Trophoblast cell (in vitro differentiated cells and primary cell): Measurements from ENCODE around the gene ASPN.

ENCODE experiments used
- DNase-seq, 2 donors: peaks; one replicate each; pipeline ENCODE4 v3.0.0-alpha.2; 2016
- H2AFZ ChIP-seq: 2 replicates; pipeline ENCODE4 v1.6.1; 2013; ENCODE audit warnings: low read length, moderate library complexity, mild to moderate bottlenecking; ENCODE audit not compliant: insufficient read depth, poor library complexity
- H2AK5ac ChIP-seq: 2 replicates; pipeline ENCODE4 v1.6.1; 2013; ENCODE audit warnings: mild to moderate bottlenecking, low read length
- H2BK120ac ChIP-seq: 2 replicates; pipeline ENCODE4 v1.6.1; 2013; ENCODE audit warnings: low read length, mild to moderate bottlenecking, moderate library complexity; ENCODE audit not compliant: insufficient read depth, poor library complexity
- H2BK12ac ChIP-seq: 2 replicates; pipeline ENCODE4 v1.6.1; 2013; ENCODE audit warnings: mild to moderate bottlenecking, low read length, moderate library complexity
- H2BK5ac ChIP-seq: 2 replicates; pipeline ENCODE4 v1.6.1; 2013; ENCODE audit warnings: low read length, low read depth, moderate library complexity, mild to moderate bottlenecking; ENCODE audit not compliant: poor library complexity
- H3K14ac ChIP-seq: 2 replicates; pipeline ENCODE4 v1.6.1; 2013; ENCODE audit warnings: mild to moderate bottlenecking, low read length
- H3K18ac ChIP-seq: 2 replicates; pipeline ENCODE4 v1.6.1; 2013; ENCODE audit warnings: mild to moderate bottlenecking, low read length
- H3K23ac ChIP-seq: 2 replicates; pipeline ENCODE4 v1.6.1; 2013; ENCODE audit warnings: low read length
- H3K27ac ChIP-seq: 2 replicates; pipeline ENCODE4 v1.5.1; 2013; ENCODE audit warnings: low read depth, mild to moderate bottlenecking, inconsistent platforms, low read length, moderate library complexity
- H3K27me3 ChIP-seq: 2 replicates; pipeline ENCODE4 v1.6.1; 2013; ENCODE audit warnings: inconsistent platforms, mild to moderate bottlenecking, low read length, moderate library complexity; ENCODE audit not compliant: insufficient read depth
- H3K36me3 ChIP-seq, 2 experiments: 1 replicate in 1 of 2; 2 replicates in 1 of 2; pipeline ENCODE4 v1.6.1; 2013; ENCODE audit warnings: low read length in 2 of 2, mild to moderate bottlenecking in 2 of 2, moderate library complexity in 1 of 2; ENCODE audit not compliant: insufficient read depth in 2 of 2, control insufficient read depth in 1 of 2
- H3K4ac ChIP-seq: 2 replicates; pipeline ENCODE4 v1.6.1; 2013; ENCODE audit warnings: low read depth, mild to moderate bottlenecking, low read length, moderate library complexity
- H3K4me1 ChIP-seq, 2 experiments: 1 replicate in 1 of 2; 2 replicates in 1 of 2; pipeline ENCODE4 v1.6.1; 2013; ENCODE audit warnings: low read length in 2 of 2, mild to moderate bottlenecking in 2 of 2, moderate library complexity in 1 of 2; ENCODE audit not compliant: insufficient read depth in 2 of 2, control insufficient read depth in 1 of 2
- H3K4me2 ChIP-seq: 2 replicates; pipeline ENCODE4 v1.6.1; 2013; ENCODE audit warnings: inconsistent platforms, mild to moderate bottlenecking, low read length, moderate library complexity
- H3K4me3 ChIP-seq: 2 replicates; pipeline ENCODE4 v1.5.1; 2013; ENCODE audit warnings: mild to moderate bottlenecking, low read depth, low read length, inconsistent platforms
- H3K79me1 ChIP-seq: one replicate; pipeline ENCODE4 v1.6.1; 2013; ENCODE audit warnings: low read length
- H3K79me2 ChIP-seq: 2 replicates; pipeline ENCODE4 v1.6.1; 2013; ENCODE audit warnings: low read length, mild to moderate bottlenecking; ENCODE audit not compliant: control insufficient read depth, insufficient read depth, poor library complexity
- H3K9ac ChIP-seq: 2 replicates; pipeline ENCODE4 v1.6.1; 2013; ENCODE audit warnings: mild to moderate bottlenecking, low read length
- H3K9me3 ChIP-seq: 2 replicates; pipeline ENCODE4 v1.6.1; 2013; ENCODE audit warnings: low read depth, mild to moderate bottlenecking, control low read depth, inconsistent platforms, low read length; ENCODE audit not compliant: insufficient read depth
- H4K12ac ChIP-seq: 2 replicates; pipeline ENCODE4 v1.6.1; 2013; ENCODE audit warnings: low read depth, mild to moderate bottlenecking, low read length, moderate library complexity
- H4K8ac ChIP-seq: 2 replicates; pipeline ENCODE4 v1.6.1; 2013; ENCODE audit warnings: low read depth, mild to moderate bottlenecking, low read length, moderate library complexity
- H4K91ac ChIP-seq: one replicate; pipeline ENCODE4 v1.6.1; 2013; ENCODE audit warnings: low read depth, mild to moderate bottlenecking, low read length, moderate library complexity
- WGBS: extraction: QIAGEN DNeasy Blood & Tissue Kit; methylation state at CpG from one replicate; pipeline ENCODE4 v1.1.7; 2013; ENCODE audit warnings: missing lambda C conversion rate; ENCODE audit not compliant: insufficient read length, insufficient coverage; ENCODE audit errors: extremely low coverage; 5-methylcytosine and 5-hydroxymethylcytosine counted together

The ASPN gene

DNA sequence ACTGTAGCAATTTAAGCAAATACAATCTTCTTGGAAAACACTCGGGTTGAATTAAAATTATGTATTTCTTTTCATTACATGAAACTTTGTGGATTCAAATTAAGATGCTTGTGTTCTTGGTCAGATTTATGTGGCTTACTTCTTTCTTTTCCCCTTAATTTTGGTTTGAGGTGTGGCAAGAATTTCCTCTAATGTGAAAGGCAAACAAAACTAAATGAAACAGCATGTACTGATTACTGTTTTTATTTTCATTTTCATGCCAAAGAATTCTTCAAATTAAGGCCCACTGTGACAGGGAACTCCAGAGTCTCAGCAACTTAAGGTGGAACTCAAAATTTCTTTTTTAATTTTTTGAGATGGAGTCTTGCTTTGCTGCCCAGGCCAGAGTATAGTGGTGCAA lies 58.0 kb downstream of the ASPN start, which contains the start of gene OMD:
Gene OMD, minus strand, starts transcription at position 132 of the 400 bp plus-strand sequence. CDS start 6,913 bp downstream, outside the sequence.
- Histone ChIP-seq H2AK5ac (no peak within 1 kb of the TSS), H3K18ac (no peak within 1 kb of the TSS), H3K14ac (no peak within 1 kb of the TSS), H2BK12ac (no peak within 1 kb of the TSS), H3K4me3 (no peak within 1 kb of the TSS), H3K4ac (no peak within 1 kb of the TSS), H2BK5ac (no peak within 1 kb of the TSS), H3K79me1 (no peaks in the 10 kb centered on the region), H3K79me2 (no peaks in the 10 kb centered on the region), H2BK120ac (no peak within 1 kb of the TSS), H4K12ac (no peak within 1 kb of the TSS), H3K27ac (no peak within 1 kb of the TSS), H3K4me2 (no peak within 1 kb of the TSS), H3K4me1 (no peaks in the 10 kb centered on the region), H3K9me3 (no peaks in the 10 kb centered on the region), H2AFZ (no peak within 1 kb of the TSS), H3K23ac (no peak within 1 kb of the TSS), H4K91ac (no peak within 1 kb of the TSS), H3K36me3 (no peaks in the 10 kb centered on the region), H3K27me3 (no peaks in the 10 kb centered on the region), H3K9ac (no peak within 1 kb of the TSS), H4K8ac (no peak within 1 kb of the TSS)
- no peak for DNase-seq
- no CpG with 5 or more reads among the region's 1 CpG for WGBS

DNA sequence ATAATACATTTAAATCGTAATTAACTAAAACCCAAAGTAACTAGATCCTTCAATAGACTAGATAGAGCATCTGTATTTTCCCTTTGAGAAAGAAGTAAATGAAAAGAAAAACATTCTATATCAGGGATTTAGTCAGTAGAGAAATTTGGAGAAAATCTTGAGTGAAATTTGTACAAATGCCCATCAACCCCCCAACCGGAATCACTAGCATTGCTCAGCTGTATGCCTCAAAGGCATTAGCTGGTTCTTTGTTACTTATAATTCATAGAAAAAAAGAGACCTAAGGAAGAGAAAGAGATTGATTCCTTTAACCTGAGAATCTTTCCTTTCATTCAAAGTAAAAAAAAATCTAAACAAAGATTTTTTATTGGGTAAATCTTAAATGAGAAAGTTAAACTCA lies 58.7 kb downstream of the ASPN start:
- Histone ChIP-seq H3K9ac (no peak overlapping the region), H2BK5ac (no peak overlapping the region), H2AFZ (no peak overlapping the region), H3K4me3 (no peak overlapping the region), H2AK5ac (no peak overlapping the region), H3K4ac (no peak overlapping the region), H3K4me1 (no peaks in the 10 kb centered on the region), H4K12ac (no peak overlapping the region), H4K8ac (no peak overlapping the region), H2BK120ac (no peak overlapping the region), H4K91ac (no peak overlapping the region), H2BK12ac (no peak overlapping the region), H3K9me3 (no peaks in the 10 kb centered on the region), H3K79me2 (no peaks in the 10 kb centered on the region), H3K18ac (no peak overlapping the region), H3K4me2 (no peak overlapping the region), H3K27me3 (no peaks in the 10 kb centered on the region), H3K14ac (no peak overlapping the region), H3K36me3 (no peaks in the 10 kb centered on the region), H3K79me1 (no peaks in the 10 kb centered on the region), H3K27ac (no peak overlapping the region), H3K23ac (no peak overlapping the region)
- no CpG with 5 or more reads among the region's 2 CpGs for WGBS
- DNase-seq, result no peak

DNA sequence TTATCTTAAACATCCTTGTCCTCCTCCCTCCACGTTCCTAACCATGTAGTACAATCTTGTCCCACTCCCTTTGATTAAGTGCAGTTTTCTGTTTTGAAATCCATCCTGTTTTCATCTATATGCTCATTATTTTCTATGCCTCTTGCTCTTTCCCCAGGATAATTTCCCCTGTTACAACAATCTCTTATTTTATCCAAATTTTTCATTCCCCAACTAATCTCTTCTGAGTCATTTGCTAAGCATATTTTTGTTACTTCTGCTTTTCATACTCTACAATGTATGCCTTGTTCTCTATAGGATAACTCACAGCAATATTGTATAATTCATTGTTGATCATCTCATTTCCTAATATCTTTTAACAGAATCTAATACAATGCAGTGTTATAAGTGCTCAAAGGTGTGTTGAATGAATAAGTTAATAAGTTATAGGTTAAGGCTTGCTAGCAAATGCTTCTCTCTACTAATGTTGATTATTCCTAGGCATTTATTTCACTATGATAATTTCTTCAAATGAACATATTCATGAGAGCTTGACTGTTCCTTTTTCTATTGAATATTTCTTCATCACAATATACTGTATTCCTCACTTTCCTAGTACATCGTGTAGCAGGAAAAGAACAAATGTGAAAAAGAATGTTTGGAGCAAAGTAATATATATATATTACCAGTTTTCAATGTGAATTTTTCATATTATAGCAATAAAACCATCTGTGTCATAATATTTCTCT lies 59.5 kb downstream of the ASPN start:
- WGBS, result no CpG with 5 or more reads among the region's 2 CpGs
- Histone ChIP-seq H3K4ac (no peak overlapping the region), H3K18ac (no peak overlapping the region), H2BK5ac (no peak overlapping the region), H3K9me3 (no peaks in the 10 kb centered on the region), H4K8ac (no peak overlapping the region), H3K27ac (no peak overlapping the region), H3K14ac (no peak overlapping the region), H4K91ac (no peak overlapping the region), H3K23ac (no peak overlapping the region), H3K4me1 (no peaks in the 10 kb centered on the region), H2AK5ac (no peak overlapping the region), H3K4me3 (no peak overlapping the region), H2AFZ (no peak overlapping the region), H3K4me2 (no peak overlapping the region), H4K12ac (no peak overlapping the region), H3K36me3 (no peaks in the 10 kb centered on the region), H3K9ac (no peak overlapping the region), H3K27me3 (no peaks in the 10 kb centered on the region), H3K79me1 (no peaks in the 10 kb centered on the region), H3K79me2 (no peaks in the 10 kb centered on the region), H2BK12ac (no peak overlapping the region), H2BK120ac (no peak overlapping the region)
- DNase-seq, result no peak

DNA sequence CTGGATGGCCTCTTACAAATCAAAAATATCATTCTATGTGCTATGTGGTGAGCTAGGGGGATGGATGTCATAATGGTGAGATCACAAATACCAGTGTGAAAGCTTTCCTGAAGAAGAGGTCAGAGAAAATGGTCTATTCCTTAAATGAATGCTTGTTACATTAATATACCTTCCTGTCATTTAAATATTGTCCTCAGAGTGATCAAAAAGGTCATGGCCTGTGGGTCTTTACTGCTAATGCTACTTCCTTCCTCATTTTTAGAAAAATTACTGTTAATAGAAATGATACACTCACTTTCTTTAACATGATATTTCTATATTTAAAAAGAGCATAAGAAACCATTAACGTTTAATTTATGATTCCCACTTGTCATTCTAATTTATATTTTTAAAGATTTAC lies 67.7 kb downstream of the ASPN start:
- no peak overlapping the region for H2BK5ac ChIP-seq
- no peaks in the 10 kb centered on the region for H3K79me1 ChIP-seq
- H2AFZ ChIP-seq, result no peak overlapping the region
- H3K27me3 ChIP-seq, result no peaks in the 10 kb centered on the region
- no peaks in the 10 kb centered on the region for H3K9me3 ChIP-seq
- no peak overlapping the region for H2AK5ac ChIP-seq
- H3K18ac ChIP-seq, result no peak overlapping the region
- no peaks in the 10 kb centered on the region for H3K79me2 ChIP-seq
- H4K8ac ChIP-seq, result no peak overlapping the region
- H3K4me1 ChIP-seq, result no peaks in the 10 kb centered on the region
- no peak overlapping the region for H4K91ac ChIP-seq
- no peaks in the 10 kb centered on the region for H3K36me3 ChIP-seq
- no peak overlapping the region for H3K9ac ChIP-seq
- DNase-seq, result no peak
- H2BK12ac ChIP-seq, result no peak overlapping the region
- H2BK120ac ChIP-seq, result no peak overlapping the region
- H3K4ac ChIP-seq, result no peak overlapping the region
- no CpG with 5 or more reads among the region's 1 CpG for WGBS
- H3K4me3 ChIP-seq, result no peak overlapping the region
- no peak overlapping the region for H3K23ac ChIP-seq
- no peak overlapping the region for H3K14ac ChIP-seq
- no peak overlapping the region for H3K4me2 ChIP-seq
- H3K27ac ChIP-seq, result no peak overlapping the region
- no peak overlapping the region for H4K12ac ChIP-seq
